Stimulated activated CD8-positive, alpha-beta memory T cell treated with anti-CD3 and anti-CD28 coated beads, Interleukin-7, amount 100 ng/mL, for 1 hour (primary cell): ENCODE data around the gene NALF2.

Source experiments
- DNase-seq, 2 donors: peaks; one replicate each; pipeline ENCODE4 v3.0.0-alpha.2; 2020; ENCODE audit warnings: low read depth in 2 of 2

NALF2 gene

DNA sequence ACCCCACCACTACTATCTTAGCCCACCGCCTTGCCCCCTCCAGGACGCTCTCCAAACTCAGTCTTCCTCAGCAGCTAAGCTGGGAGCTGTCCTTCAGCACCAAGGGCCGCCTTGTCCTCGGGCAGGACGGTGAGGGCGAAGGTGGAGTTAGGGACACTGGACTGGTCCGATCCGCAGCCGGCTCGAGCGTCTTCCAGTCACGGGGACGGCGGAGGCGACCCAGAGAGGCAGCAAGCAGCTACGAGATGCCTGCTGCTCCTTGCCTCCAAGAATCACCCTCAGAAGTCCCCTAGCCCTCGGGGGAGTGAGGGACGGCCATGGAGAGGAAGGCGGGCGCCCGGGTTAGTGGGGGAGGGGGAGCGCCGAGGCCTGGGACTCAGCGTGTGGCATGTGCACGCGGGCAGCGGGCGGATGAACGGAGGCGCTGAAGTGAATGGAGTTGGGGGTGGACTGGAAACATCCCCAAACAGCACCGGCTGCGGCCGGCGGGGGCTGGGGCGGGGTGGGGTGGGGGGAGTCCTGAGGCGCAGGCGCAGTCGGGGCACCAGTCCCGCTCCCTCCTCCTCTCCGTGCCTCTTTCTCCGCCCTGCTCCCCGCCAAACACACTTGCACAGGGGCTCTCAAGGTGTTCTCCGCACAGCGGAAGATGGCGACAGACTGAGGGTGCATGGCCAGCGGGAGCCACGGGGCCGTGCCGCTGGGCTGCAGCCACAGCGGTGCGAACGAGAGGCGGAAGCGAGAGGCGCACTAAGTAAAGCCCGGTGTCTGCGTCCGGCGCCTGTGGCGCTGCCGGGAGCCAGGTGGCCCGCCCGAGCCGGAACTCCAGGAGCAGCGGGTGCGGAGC lies at the start of gene NALF2:
TSS of gene NALF2 (plus strand) at position 545 of the 844 bp plus-strand sequence. CDS start 957 bp downstream, outside the sequence.
- no peak for DNase-seq

DNA sequence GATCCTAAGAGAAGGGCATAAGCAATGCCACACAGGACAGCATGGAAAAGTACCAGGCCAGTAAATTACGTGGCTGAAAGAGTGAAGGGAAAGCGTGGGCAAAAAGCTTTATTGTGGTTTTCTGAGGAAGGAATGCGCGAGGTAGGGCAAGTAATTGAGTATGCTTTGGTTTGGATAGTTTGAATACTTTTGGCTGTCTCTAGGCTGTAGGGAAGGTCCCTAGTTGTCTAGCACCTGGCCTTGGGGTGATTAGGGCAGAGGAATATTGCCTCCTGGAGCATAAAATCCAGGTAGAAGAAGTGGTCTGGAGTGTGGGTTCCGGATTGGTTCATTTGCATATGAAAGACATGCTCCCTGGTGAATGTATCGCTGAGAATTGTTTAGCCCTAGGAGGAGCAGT lies 46.4 kb upstream of the NALF2 start:
- no peak for DNase-seq

DNA sequence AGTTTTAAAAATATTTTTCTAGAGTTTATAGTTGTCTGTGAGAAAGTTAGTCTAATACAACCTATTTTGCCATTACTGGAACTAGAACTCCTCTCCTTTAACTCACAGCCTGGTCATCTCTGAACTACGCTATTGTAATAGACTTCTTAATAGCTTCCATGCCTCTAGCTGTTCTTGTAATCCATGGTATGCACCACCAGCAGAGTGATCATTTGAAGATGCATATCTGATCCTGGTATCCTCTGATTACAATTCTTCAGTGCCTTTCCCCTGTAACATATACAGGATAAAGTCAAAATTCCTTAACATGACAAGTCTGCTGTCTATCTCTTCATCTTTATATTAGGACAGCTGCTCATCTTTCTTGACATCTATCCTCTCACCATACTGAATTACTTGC lies 37.6 kb upstream of the NALF2 start:
- no peak for DNase-seq

DNA sequence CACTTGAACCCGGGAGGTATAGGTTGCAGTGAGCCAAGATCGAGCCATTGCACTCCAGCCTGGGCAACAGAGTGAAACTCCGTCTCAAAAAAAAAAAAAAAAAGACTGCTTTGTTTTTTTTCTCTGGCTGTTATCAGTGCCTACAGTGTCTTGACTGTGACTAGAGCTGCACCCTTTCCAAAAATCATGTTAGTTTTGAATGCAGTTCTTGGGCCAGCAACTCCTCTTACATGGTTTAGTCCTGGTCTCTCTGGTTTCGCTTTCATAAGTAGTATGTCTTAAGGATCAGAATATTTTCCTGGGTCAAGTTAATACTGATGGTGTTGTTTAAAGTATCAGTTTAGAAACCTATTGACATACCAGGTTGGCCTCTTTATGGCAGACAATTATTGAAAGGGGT lies 34.2 kb upstream of the NALF2 start:
- DNase-seq = no peak

GRCh38 chrX:69489625-69490024 lies 14.5 kb upstream of the NALF2 start:
- no peak for DNase-seq

DNA sequence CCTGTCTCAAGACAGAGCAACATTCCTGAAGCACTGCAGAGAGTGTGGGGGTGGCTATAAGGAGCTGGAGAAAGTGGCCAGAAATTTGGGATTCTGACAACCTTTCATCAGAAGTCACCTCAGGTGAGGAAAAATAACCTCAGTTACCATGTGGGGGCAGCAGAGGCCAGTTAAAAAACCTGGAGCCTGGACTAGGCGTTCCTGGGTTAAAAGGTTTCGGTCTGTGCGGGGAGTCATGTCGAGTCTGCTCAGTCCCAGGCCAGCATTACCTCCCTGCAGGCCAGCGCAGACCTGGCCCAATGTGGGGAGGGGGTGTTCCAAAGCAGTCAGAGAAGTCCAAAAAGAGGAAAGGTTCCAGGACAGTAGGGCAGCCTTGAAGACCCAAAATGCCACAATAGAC lies 10.9 kb upstream of the NALF2 start:
- DNase-seq = no peak

- no peak for DNase-seq
These were observed 10.4 kb upstream of the NALF2 start for GRCh38 chrX:69493766-69494165.

DNA sequence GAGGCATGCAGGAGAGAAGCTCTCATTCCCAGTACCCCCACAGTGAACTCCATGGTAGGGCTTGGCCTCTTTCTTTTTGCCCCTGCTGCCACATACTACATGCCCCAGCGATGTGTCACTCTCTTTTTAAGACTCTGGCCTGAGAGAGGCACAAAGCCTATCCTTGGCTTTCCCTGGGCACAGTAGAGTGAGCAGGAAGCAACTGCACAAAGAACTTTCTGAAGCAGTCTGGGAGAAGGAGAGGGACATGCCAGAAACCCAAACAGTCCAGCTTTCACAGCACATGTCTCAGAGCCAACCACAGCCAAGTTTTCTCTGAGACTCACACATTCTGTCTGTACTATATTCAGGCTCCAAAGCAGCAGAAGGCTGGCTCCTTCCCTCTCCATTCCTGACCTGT lies 7.9 kb upstream of the NALF2 start:
- DNase-seq = no peak

DNA sequence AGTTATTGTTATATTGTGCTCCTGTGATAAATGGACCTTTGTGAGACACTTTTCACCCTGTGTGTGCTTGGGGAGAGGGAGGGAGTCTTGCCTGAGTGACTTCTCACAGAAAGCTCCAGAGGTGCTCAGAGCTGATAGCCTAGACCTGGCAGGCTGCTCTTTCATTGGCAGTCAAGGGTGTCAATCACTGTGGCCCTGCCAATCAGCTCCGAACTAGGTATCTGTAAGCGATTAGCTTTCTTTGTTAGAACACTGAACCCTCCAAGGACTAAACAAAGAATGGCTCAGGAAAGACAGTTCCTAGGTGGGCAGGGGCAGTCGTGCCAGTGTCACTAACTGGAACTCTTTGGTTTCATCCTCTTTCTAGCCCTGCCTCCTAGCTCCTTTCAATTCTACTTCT lies 2.7 kb upstream of the NALF2 start:
- no peak for DNase-seq

- DNase-seq = no peak
These were observed 821 bp upstream of the NALF2 start for GRCh38 chrX:69503228-69503781.

DNA sequence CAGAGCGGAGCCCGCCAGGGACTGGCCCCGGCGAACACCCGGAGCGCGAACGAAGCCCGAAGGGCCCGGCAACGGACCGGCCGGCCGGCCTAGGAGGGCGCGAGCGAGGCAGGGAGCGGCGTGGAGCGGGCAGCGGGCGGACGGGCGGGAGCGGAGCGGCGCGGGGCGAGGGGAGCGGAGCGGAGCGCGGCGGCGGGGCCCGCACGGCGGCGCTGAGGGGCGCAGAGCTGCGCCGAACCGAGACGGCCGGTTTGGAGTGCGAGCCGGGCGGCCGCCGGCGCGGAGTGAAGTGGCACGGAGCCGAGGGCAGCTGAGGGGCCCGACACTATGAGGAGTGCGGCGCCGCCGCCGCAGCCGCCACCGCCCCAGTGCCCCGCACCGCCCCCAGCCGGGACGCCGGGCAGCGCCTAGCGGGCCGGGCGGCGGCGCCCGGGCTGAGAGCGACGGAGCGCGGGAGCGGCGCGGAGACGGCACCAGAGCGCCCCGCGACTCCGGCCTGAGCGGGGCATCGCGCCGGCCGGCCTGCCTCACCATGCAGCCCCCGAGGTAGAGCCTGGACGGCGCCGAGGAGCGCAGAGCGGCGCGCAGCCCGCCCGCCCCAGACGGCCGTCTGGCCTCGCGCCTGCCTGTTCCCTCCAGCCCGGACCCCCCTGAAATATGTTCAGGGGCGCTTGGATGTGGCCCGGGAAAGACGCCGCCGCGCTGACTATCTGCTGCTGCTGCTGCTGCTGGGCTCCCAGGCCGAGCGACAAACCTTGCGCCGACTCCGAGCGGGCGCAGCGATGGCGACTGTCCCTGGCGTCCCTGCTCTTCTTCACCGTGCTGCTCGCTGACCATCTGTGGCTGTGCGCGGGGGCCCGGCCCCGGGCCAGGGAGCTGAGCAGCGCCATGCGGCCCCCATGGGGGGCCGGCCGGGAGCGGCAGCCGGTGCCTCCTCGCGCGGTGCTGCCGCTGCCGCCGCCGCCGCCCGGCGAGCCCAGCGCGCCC lies 793 bp downstream of the NALF2 start:
- no peak for DNase-seq

- DNase-seq = no peak
These were observed 1.9 kb downstream of the NALF2 start for GRCh38 chrX:69505772-69506616.

DNA sequence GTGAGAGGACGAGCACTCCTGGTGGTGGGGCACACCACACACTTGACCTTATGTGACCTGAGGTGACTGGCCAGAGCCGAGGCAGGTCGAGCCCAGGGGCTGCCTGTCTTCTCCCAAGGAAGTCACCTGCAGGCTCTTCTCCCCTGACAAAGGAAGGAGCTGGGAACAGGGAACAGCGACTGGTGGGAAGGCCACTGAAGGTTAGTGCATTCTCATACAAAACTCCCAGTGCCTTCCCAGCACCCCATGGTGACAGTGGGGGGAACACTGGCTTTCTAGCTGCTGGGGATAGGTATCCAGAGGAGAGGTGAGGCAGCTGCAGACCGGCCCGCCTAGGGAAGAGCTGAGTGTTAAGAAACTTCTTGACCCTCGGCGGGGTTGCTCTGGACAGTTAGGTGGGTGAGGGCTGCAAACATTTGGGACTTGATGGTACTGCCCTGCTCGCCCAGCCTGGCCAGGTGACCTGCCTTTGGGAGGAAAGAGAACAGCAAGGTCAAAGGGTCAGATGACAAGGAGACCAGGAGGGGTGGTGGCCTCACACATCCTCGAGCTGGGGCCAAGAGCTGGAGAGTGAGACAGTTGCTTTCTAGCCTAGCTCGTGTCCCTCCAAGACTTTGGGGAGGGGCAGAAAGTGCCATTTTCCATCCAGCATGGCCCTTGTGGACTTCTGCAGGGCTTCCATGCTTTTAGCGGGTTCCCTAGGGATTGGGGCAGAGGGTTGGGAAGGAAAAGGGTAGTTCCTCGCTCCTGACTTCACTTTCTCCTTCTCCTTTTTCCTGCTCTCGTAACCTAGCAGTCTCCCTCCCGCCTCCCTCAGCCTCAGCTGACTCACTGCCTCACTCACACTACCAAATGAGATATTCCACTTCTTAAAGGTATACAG lies 2.7 kb downstream of the NALF2 start:
- no peak for DNase-seq

DNA sequence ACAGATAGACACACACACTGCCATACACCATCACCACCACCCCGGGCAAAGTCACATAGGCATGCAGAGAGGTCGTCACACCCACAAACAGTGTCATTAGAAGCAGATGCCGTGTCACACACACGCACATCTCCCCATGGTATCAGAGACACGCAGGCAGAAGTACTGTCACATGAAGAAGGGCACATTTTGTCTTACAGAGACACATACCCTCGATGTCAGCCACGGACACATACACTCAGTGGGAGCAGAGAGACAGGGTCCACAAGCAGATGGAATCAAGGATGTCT lies 3.3 kb downstream of the NALF2 start:
- no peak for DNase-seq

- no peak for DNase-seq
These were observed 4.5 kb downstream of the NALF2 start for GRCh38 chrX:69508610-69509009.

DNA sequence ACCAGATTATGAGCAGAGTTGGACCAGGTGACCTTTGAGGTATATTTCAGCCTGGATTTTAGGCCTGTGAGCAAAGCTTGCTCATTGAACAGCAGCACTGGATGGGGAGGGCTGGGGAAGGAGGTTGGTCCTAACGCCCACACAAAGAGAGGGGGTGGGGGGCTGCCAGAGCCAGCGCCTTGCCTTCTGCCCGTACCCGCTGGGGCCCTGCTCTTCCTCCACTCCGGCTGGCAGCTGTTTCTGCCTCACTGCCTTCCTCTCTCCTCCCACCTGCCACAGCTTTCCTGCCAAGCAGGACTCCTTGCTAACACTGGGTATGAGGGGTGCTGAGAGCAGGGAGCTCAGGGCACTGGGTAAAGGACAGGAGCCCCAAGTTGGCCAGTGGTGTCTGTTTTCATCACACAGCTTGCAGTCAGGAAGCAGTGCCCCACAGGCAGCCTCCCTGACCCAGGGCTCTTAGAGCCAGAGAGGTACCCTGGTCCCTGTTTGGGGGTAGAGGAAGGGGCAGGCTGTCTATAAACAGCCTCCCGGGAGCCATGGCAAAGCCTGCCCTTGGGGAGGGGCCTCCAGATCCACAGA lies 6.1 kb downstream of the NALF2 start:
- no peak for DNase-seq

- no peak for DNase-seq
These were observed 6.9 kb downstream of the NALF2 start for GRCh38 chrX:69510914-69511513.

DNA sequence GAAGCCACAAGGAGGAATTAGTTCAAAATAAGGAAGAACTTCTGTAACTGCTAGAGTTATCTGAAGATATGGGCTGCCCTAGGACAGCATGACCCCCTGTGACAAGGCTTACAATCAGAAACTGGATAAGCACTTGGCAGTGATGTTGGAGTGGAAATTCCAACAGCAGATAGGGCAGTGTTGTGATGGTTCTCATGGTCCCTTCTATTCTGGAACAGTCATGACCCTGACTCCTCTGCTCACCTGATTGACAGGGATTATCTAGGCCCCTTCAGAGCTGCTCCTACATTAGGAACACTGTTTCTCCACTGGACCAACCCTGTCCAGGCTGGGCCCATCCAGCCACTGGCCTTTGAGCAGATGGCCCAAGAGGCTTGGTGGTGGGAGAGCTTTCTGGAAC lies 17.9 kb downstream of the NALF2 start:
- no peak for DNase-seq

DNA sequence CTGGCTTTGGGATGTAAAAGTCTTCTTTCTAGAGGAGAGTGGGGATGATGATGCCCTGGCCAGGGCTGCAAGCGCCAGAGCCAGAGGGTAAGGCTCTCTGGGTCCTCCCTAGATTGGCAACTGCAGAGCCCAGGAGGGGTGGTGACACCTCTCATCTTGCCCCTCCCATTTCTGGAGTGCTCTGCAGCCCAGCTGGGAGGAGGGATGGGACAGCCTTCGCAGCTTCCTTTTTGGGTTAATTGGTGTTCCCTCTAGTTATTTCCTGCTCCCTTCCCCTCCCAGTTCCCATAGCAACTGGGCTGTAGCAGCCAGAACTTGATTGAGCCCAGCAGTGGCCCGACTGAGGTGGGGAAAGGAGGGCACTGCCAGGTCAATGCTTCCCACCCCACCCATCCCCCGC lies 19.2 kb downstream of the NALF2 start:
- DNase-seq = no peak
